ENCODE data around the gene PREB. TPM values are rescaled to one million over a fixed set of nuclear protein-coding genes. Genes with fewer than 3 reads are reported as not detected.

Gene PREB
- total RNA-seq, 2 donors from 2014 or later: 47.5 to 51.4 TPM

DNA sequence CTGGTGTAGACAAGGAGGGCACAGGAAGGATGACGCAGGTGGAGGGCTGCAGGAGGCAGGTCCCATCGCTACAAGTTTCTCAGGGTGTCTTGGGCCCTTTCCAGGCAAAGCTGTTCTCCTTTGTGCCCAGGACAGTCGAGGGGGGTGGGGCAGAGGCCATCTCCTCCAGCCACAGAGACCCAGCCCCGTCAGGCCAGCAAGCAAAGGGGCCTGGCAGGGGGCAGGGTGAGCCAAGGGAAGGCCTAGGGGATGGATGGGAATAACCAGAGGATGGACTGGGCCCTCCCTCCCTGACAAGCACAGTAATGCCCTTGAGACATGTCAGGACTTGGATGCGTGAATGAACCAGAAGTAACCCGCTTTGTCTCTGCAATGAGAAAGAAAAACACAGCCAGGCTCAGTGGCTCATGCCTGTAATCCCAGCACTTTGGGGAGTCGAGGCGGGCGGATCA, 20.7 kb upstream of the PREB start:
- Histone ChIP-seq H3K27me3 (no peaks in the 10 kb centered on the region), H3K9me3 (no peaks in the 10 kb centered on the region), H3K36me3 (no peaks in the 10 kb centered on the region), H3K4me1 (no peaks in the 10 kb centered on the region), H3K27ac (no peak overlapping the region), H3K4me3 (no peak overlapping the region)
- DNase-seq (ENCODE audit: low spot score): no peak
- TF ChIP-seq, protein P1, sequence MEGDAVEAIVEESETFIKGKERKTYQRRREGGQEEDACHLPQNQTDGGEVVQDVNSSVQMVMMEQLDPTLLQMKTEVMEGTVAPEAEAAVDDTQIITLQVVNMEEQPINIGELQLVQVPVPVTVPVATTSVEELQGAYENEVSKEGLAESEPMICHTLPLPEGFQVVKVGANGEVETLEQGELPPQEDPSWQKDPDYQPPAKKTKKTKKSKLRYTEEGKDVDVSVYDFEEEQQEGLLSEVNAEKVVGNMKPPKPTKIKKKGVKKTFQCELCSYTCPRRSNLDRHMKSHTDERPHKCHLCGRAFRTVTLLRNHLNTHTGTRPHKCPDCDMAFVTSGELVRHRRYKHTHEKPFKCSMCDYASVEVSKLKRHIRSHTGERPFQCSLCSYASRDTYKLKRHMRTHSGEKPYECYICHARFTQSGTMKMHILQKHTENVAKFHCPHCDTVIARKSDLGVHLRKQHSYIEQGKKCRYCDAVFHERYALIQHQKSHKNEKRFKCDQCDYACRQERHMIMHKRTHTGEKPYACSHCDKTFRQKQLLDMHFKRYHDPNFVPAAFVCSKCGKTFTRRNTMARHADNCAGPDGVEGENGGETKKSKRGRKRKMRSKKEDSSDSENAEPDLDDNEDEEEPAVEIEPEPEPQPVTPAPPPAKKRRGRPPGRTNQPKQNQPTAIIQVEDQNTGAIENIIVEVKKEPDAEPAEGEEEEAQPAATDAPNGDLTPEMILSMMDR (IDR thresholded peaks at IDR 0.05): no peak

DNA sequence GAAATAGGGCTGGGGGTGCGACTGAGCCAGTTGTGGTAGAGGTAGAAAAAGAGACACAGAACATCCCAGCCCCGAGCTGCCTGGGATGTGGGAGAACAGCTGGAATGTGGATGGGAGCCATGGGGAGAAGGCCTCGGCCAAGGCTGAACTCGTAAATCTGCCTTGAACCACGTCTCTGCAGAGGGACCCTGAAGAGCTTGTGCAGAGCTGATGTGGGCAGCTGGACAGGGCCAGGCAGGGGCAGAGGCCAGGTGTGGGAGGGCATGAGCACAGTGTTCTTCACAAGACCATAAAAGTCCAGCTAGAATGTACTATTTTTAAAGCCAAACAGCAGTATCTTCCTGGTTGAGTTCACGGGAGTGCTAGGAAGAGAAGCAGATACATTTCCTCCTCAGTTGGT, 20.1 kb upstream of the PREB start:
- Histone ChIP-seq H3K4me1 (no peaks in the 10 kb centered on the region), H3K27ac (no peak overlapping the region), H3K36me3 (no peaks in the 10 kb centered on the region), H3K27me3 (no peaks in the 10 kb centered on the region), H3K4me3 (no peak overlapping the region), H3K9me3 (no peaks in the 10 kb centered on the region)
- TF ChIP-seq, protein P1 (IDR thresholded peaks at IDR 0.05): no peak
- DNase-seq (ENCODE audit: low spot score): no peak

DNA sequence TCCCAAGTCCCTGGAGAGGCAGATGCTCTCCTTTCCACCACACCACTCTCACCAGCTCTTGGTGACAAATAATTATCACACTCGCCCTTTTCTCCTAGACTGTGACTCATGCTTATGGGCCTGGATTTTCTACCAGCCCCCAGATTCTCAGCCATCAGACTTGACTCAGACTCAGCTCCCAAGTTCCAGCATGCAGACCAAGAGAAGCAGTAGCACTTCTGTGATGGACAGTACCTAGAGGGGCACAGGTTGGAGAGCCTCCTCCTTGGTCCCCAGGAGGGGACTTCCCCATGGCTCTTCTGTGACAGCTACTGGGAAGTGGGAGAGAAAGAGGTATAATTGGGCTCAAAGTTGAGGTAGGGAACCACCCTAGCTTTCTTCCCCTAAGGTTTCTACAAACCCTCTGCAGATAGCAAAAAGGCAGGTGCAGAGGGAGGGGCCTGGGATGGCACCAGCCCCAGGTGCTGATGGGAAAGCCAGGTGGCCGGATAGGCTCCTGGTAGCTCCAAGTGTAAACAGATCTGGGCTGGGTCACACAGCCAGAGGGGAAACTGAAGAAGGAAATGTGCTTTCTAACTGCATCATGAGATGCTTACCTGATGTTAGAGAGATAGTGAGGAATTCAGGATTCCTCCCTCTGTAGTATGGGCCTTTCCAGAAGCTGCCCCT, 18.5 kb upstream of the PREB start:
- Histone ChIP-seq H3K4me3 (no peak overlapping the region), H3K36me3 (no peaks in the 10 kb centered on the region), H3K9me3 (no peaks in the 10 kb centered on the region), H3K4me1 (peaks cover 0 to 4% of the 10 kb centered on the region in 2 donors), H3K27ac (no peak overlapping the region), H3K27me3 (no peaks in the 10 kb centered on the region)
- TF ChIP-seq, protein P1 (IDR thresholded peaks at IDR 0.05): no peak
- DNase-seq (ENCODE audit: low spot score): no peak

DNA sequence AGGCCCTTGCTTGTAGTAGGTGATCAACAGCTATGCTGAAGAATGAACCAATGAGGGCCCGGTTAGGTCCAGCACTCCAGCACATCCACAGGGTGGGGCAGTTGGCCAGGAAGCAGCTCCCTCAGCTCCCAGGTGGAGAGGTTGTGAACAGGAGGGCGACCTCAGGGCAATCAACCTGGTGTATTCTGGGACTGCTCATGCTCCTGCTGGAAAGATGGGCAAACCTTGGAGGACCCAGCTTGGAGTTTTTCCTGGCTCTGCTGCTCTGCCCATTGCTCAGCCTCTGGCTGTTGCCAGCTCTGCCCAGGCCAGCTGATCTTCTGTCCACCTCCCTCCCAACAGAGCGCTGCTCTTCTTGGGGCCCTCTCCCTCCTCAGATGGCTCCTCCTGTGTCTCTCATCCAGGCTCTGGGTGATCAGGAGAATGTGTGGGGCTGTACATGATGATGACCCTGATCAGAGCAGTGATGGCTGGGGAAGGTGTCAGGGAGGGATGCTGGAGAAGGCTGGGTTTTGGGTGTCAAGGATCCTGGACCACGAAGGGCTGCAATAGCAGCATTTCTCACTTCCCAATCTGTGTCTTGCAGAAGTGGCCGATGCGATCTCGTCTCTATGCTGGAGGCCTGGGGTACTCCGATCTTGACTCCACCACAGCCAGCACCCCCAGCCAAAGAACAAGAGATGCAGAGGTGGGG, 17.8 kb upstream of the PREB start:
- no peaks in the 10 kb centered on the region for H3K36me3 ChIP-seq
- H3K4me1 ChIP-seq: peaks cover 0 to 4% of the 10 kb centered on the region in 2 donors
- TF ChIP-seq, protein P1 (IDR thresholded peaks at IDR 0.05): no peak
- no peaks in the 10 kb centered on the region for H3K9me3 ChIP-seq
- no peak for DNase-seq (ENCODE audit: low spot score)
- H3K27me3 ChIP-seq: no peaks in the 10 kb centered on the region
- H3K27ac ChIP-seq: no peak overlapping the region
- no peak overlapping the region for H3K4me3 ChIP-seq

DNA sequence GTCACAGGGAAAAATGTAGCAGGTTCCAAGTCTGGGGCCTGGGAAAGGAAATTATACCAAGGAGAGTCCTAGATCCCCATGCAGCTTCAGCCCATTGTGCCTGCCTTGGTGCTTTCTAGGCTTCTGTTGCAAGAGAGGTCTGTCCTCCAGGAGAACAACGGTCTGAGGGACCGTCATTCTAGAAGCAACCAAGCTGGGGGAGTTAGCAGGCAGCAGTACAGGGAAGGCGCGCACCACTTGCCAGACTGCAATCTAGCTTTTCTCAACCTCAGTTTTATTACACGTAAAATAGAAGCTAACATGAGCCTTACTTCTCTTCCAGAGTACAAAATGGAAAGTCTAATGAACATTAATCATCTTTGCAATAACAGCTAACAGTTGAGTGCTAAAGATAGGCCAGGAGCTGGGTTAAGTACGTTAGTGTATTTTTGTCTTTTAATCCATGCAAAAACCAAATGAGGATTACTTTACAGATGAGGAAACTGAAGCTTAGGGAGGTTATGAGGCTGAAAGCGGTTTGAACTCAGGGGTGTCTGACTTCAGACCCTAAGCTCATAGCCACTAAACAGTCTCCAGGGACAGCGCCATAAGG, 16.3 kb upstream of the PREB start:
- no peak for DNase-seq (ENCODE audit: low spot score)
- TF ChIP-seq, protein P1 (IDR thresholded peaks at IDR 0.05): no peak
- H3K36me3 ChIP-seq: no peaks in the 10 kb centered on the region
- H3K4me3 ChIP-seq: no peak overlapping the region
- H3K27me3 ChIP-seq: no peaks in the 10 kb centered on the region
- no peaks in the 10 kb centered on the region for H3K9me3 ChIP-seq
- H3K27ac ChIP-seq: no peak overlapping the region
- H3K4me1 ChIP-seq: peaks cover 0 to 4% of the 10 kb centered on the region in 2 donors
